ENCODE measurements around the gene SIN3B. TPM values are rescaled to one million over a fixed set of nuclear protein-coding genes. Genes with fewer than 3 reads are reported as not detected.
A peak's percentile ranks its signal among the peaks of the same experiment; 100 is the strongest.

Gene SIN3B
- total and polyA plus RNA-seq, 2 donors from 2014 or later = 12.2 to 62.0 TPM

DNA sequence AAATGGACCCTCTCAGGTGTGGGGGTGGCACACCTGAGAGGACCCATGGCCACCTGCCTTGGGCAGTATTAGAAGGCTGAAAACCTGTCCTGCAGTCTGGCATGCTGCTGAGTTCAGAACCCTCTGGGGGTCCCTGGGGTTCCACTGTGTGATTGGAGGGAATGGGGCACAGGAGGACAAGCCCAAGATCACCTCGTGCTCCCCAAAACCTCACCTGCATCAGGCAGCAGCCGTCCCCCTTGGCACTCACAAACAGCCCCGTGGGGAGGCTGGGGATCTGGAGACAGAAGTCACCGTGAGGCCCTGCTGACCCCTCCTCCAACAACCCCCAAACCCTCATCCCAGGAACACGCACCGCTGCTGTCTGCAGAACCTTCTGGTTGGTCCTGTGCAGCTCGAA lies 74.1 kb downstream of the SIN3B start:
- no peaks in the 10 kb centered on the region for H3K9me3 ChIP-seq (ENCODE audit: control insufficient read depth in 2 of 3, insufficient read depth in 1 of 3, low read length in 3 of 3)
- H3K27ac ChIP-seq (ENCODE audit: low read depth in 2 of 2, low read length in 2 of 2) = no peak overlapping the region
- no peak overlapping the region for H3K4me3 ChIP-seq (ENCODE audit: low read length in 3 of 3)
- intact Hi-C loops (cut with DNase I) = no loop called here
- DNase-seq (no peak), FAIRE-seq (no peak)
- TF ChIP-seq, protein P1, sequence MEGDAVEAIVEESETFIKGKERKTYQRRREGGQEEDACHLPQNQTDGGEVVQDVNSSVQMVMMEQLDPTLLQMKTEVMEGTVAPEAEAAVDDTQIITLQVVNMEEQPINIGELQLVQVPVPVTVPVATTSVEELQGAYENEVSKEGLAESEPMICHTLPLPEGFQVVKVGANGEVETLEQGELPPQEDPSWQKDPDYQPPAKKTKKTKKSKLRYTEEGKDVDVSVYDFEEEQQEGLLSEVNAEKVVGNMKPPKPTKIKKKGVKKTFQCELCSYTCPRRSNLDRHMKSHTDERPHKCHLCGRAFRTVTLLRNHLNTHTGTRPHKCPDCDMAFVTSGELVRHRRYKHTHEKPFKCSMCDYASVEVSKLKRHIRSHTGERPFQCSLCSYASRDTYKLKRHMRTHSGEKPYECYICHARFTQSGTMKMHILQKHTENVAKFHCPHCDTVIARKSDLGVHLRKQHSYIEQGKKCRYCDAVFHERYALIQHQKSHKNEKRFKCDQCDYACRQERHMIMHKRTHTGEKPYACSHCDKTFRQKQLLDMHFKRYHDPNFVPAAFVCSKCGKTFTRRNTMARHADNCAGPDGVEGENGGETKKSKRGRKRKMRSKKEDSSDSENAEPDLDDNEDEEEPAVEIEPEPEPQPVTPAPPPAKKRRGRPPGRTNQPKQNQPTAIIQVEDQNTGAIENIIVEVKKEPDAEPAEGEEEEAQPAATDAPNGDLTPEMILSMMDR (IDR thresholded peaks at IDR 0.05; ENCODE audit: borderline replicate concordance, extremely low read depth, insufficient read depth) = no peak
- no peak overlapping the region for H3K9ac ChIP-seq (ENCODE audit: low read length in 3 of 3)
- H3K27me3 ChIP-seq (ENCODE audit: control insufficient read depth, insufficient read depth, low read length) = no peaks in the 10 kb centered on the region
- H3K36me3 ChIP-seq (ENCODE audit: control insufficient read depth in 2 of 3, insufficient read depth in 3 of 3, low read length in 3 of 3) = no peaks in the 10 kb centered on the region
- H3K4me1 ChIP-seq (ENCODE audit: control insufficient read depth in 2 of 3, insufficient read depth in 2 of 3, low read depth in 1 of 3, low read length in 3 of 3) = no peaks in the 10 kb centered on the region

GRCh38 chr19:16904599-16904998 lies 75.4 kb downstream of the SIN3B start:
- no peaks in the 10 kb centered on the region for H3K9me3 ChIP-seq (ENCODE audit: control insufficient read depth in 2 of 3, insufficient read depth in 1 of 3, low read length in 3 of 3)
- H3K27me3 ChIP-seq (ENCODE audit: control insufficient read depth, insufficient read depth, low read length) = no peaks in the 10 kb centered on the region
- no peak for DNase-seq
- no peaks in the 10 kb centered on the region for H3K36me3 ChIP-seq (ENCODE audit: control insufficient read depth in 2 of 3, insufficient read depth in 3 of 3, low read length in 3 of 3)
- no peak for FAIRE-seq
- no peak overlapping the region for H3K9ac ChIP-seq (ENCODE audit: low read length in 3 of 3)
- intact Hi-C loops (cut with DNase I) = no loop called here
- no peak overlapping the region for H3K4me3 ChIP-seq (ENCODE audit: low read length in 3 of 3)
- no peaks in the 10 kb centered on the region for H3K4me1 ChIP-seq (ENCODE audit: control insufficient read depth in 2 of 3, insufficient read depth in 2 of 3, low read depth in 1 of 3, low read length in 3 of 3)
- no peak overlapping the region for H3K27ac ChIP-seq (ENCODE audit: low read depth in 2 of 2, low read length in 2 of 2)
- TF ChIP-seq, protein P1 (IDR thresholded peaks at IDR 0.05; ENCODE audit: borderline replicate concordance, extremely low read depth, insufficient read depth) = no peak

DNA sequence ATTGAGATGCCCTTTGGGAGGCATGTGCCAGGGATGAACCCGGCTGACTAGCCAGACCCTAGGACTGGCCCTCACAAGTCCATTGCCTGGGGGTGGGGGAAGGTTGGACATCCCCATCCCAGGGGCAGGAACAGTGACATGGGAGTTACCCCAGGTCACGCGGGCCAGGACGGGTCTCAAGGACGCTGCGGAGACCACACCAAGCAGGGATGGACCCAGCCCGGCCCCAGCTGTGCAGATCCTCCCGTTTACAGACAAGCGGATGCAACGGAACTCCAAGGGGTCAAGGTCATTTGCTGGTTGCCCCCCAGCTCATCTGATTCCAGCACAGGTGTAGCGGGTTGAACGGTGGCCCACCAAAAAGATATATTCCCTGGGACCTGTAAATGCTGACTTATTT lies 79.6 kb downstream of the SIN3B start:
- Histone ChIP-seq H3K9ac (ENCODE audit: low read length in 3 of 3) (no peak overlapping the region), H3K4me1 (ENCODE audit: control insufficient read depth in 2 of 3, insufficient read depth in 2 of 3, low read depth in 1 of 3, low read length in 3 of 3) (no peaks in the 10 kb centered on the region), H3K36me3 (ENCODE audit: control insufficient read depth in 2 of 3, insufficient read depth in 3 of 3, low read length in 3 of 3) (no peaks in the 10 kb centered on the region), H3K27ac (ENCODE audit: low read depth in 2 of 2, low read length in 2 of 2) (no peak overlapping the region), H3K4me3 (ENCODE audit: low read length in 3 of 3) (no peak overlapping the region), H3K27me3 (ENCODE audit: control insufficient read depth, insufficient read depth, low read length) (no peaks in the 10 kb centered on the region), H3K9me3 (ENCODE audit: control insufficient read depth in 2 of 3, insufficient read depth in 1 of 3, low read length in 3 of 3) (peaks cover 0 to 15% (median 4%) of the 10 kb centered on the region in 3 donors)
- DNase-seq = peak in 1 of 5 donors; percentile 66
- intact Hi-C loops (cut with DNase I) = no loop called here
- TF ChIP-seq, protein P1 (IDR thresholded peaks at IDR 0.05; ENCODE audit: borderline replicate concordance, extremely low read depth, insufficient read depth) = no peak
- no peak for FAIRE-seq

GRCh38 chr19:16911046-16911445 lies 81.8 kb downstream of the SIN3B start:
- Histone ChIP-seq H3K9me3 (ENCODE audit: control insufficient read depth in 2 of 3, insufficient read depth in 1 of 3, low read length in 3 of 3) (peaks cover 0 to 15% (median 4%) of the 10 kb centered on the region in 3 donors), H3K9ac (ENCODE audit: low read length in 3 of 3) (no peak overlapping the region), H3K27ac (ENCODE audit: low read depth in 2 of 2, low read length in 2 of 2) (no peak overlapping the region), H3K36me3 (ENCODE audit: control insufficient read depth in 2 of 3, insufficient read depth in 3 of 3, low read length in 3 of 3) (no peaks in the 10 kb centered on the region), H3K4me3 (ENCODE audit: low read length in 3 of 3) (no peak overlapping the region), H3K27me3 (ENCODE audit: control insufficient read depth, insufficient read depth, low read length) (no peaks in the 10 kb centered on the region), H3K4me1 (ENCODE audit: control insufficient read depth in 2 of 3, insufficient read depth in 2 of 3, low read depth in 1 of 3, low read length in 3 of 3) (no peaks in the 10 kb centered on the region)
- no peak for FAIRE-seq
- peak in 1 of 5 donors; percentile 7 for DNase-seq
- TF ChIP-seq, protein P1 (IDR thresholded peaks at IDR 0.05; ENCODE audit: borderline replicate concordance, extremely low read depth, insufficient read depth) = no peak
- intact Hi-C loops (cut with DNase I) = no loop called here
